ENCODE data around the gene MAGI2. TPM values are rescaled to one million over a fixed set of nuclear protein-coding genes. Genes with fewer than 3 reads are reported as not detected.

MAGI2 gene
- total RNA-seq, 1 experiment from 2014 or later: 0.07 TPM

- no TSS peak for BruUV-seq (replicated peaks)
- CTCF ChIA-PET: no interaction called here
- TF ChIP-seq, protein P1, sequence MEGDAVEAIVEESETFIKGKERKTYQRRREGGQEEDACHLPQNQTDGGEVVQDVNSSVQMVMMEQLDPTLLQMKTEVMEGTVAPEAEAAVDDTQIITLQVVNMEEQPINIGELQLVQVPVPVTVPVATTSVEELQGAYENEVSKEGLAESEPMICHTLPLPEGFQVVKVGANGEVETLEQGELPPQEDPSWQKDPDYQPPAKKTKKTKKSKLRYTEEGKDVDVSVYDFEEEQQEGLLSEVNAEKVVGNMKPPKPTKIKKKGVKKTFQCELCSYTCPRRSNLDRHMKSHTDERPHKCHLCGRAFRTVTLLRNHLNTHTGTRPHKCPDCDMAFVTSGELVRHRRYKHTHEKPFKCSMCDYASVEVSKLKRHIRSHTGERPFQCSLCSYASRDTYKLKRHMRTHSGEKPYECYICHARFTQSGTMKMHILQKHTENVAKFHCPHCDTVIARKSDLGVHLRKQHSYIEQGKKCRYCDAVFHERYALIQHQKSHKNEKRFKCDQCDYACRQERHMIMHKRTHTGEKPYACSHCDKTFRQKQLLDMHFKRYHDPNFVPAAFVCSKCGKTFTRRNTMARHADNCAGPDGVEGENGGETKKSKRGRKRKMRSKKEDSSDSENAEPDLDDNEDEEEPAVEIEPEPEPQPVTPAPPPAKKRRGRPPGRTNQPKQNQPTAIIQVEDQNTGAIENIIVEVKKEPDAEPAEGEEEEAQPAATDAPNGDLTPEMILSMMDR (IDR thresholded peaks at IDR 0.05; ENCODE audit: unreplicated experiment): no peak
- Mint-ChIP-seq H3K36me3 (ENCODE audit: insufficient read depth, unreplicated experiment) (no peaks in the 10 kb centered on the region), H3K9me3 (ENCODE audit: unreplicated experiment) (no peaks in the 10 kb centered on the region), H3K4me1 (ENCODE audit: insufficient read depth, unreplicated experiment) (no peaks in the 10 kb centered on the region), H3K27me3 (ENCODE audit: insufficient read depth, unreplicated experiment) (peaks cover 20% of the 10 kb centered on the region), H3K4me3 (ENCODE audit: unreplicated experiment) (no peak overlapping the region), H3K27ac (ENCODE audit: low read depth, unreplicated experiment) (no peak overlapping the region)
- intact Hi-C loops (cut with micrococcal nuclease): no loop called here
- POLR2A ChIA-PET: no interaction called here
- no peak for DNase-seq (ENCODE audit: unreplicated experiment)
These were observed 1461.8 kb downstream of the MAGI2 start for GRCh38 chr7:77991656-77992055.

DNA sequence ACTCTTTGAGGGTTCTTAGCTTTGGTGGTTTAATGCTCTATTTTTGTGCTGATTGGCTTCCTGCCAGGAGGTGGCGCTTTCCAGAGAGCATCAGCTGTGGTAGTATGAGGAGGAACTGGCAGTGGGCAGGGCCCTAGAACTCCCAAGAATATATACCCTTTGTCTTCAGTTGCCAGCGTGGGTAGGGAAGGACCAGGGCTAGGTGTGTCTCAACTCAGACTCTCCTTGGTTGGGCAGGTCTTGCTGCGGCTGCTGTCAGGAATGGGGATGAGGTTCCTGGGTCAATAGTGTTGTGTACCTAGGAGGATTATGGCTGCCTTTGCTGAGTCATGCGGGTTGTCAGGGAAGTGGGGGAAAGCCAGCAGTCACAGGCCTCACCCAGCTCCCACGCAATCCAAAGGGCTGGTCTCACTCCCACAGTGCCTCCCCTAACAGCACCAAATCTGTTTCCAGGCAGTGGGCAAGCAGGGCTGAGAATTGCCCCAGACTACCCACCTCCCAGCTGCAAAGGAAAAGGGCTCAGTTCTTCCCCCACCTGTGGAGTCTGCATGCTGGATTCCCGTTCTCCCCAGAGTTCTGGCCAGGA is 1463.4 kb downstream of the MAGI2 start:
- Mint-ChIP-seq H3K27me3 (ENCODE audit: insufficient read depth, unreplicated experiment) (peaks cover 16% of the 10 kb centered on the region), H3K4me3 (ENCODE audit: unreplicated experiment) (no peak overlapping the region), H3K27ac (ENCODE audit: low read depth, unreplicated experiment) (no peak overlapping the region), H3K4me1 (ENCODE audit: insufficient read depth, unreplicated experiment) (no peaks in the 10 kb centered on the region), H3K9me3 (ENCODE audit: unreplicated experiment) (no peaks in the 10 kb centered on the region), H3K36me3 (ENCODE audit: insufficient read depth, unreplicated experiment) (no peaks in the 10 kb centered on the region)
- BruUV-seq (replicated peaks): no TSS peak
- POLR2A ChIA-PET: no interaction called here
- TF ChIP-seq, protein P1 (IDR thresholded peaks at IDR 0.05; ENCODE audit: unreplicated experiment): no peak
- intact Hi-C loops (cut with micrococcal nuclease): no loop called here
- CTCF ChIA-PET: interaction anchor here (0.6 to 0.8 kb wide), 3 partner anchors 34 to 518 kb away, joined by 3 to 5 read pairs (median 4); no protein-coding TSS in a partner anchor
- DNase-seq (ENCODE audit: unreplicated experiment): peak; percentile 5

DNA sequence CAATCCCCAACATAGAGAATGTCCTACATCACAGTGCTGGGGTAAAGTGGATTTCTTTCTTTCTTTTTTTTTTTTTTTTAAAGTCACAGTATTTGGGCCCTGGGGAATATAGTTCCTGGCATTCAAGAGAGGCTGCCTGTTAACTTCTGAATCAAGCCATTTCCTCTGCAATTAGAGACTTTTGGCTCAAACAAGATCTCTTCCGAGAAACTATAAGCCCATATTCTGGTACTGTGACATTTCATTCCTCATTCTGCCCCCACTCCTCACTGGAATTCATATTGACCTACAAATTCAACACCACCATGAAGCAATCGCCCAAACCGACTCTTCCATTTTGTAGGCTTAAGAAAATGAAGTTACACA is 1467.5 kb downstream of the MAGI2 start:
- Mint-ChIP-seq H3K27me3 (ENCODE audit: insufficient read depth, unreplicated experiment) (no peaks in the 10 kb centered on the region), H3K9me3 (ENCODE audit: unreplicated experiment) (no peaks in the 10 kb centered on the region), H3K4me3 (ENCODE audit: unreplicated experiment) (no peak overlapping the region), H3K36me3 (ENCODE audit: insufficient read depth, unreplicated experiment) (no peaks in the 10 kb centered on the region), H3K27ac (ENCODE audit: low read depth, unreplicated experiment) (no peak overlapping the region), H3K4me1 (ENCODE audit: insufficient read depth, unreplicated experiment) (no peaks in the 10 kb centered on the region)
- TF ChIP-seq, protein P1 (IDR thresholded peaks at IDR 0.05; ENCODE audit: unreplicated experiment): no peak
- BruUV-seq (replicated peaks): no TSS peak
- intact Hi-C loops (cut with micrococcal nuclease): no loop called here
- DNase-seq (ENCODE audit: unreplicated experiment): no peak
- CTCF ChIA-PET: interaction anchor here (1.1 kb wide), 1 partner anchor 525 kb away, joined by 3 read pairs; no protein-coding TSS in a partner anchor
- POLR2A ChIA-PET: no interaction called here

- intact Hi-C loops (cut with micrococcal nuclease): no loop called here
- TF ChIP-seq, protein P1 (IDR thresholded peaks at IDR 0.05; ENCODE audit: unreplicated experiment): no peak
- Mint-ChIP-seq H3K4me3 (ENCODE audit: unreplicated experiment) (no peak overlapping the region), H3K4me1 (ENCODE audit: insufficient read depth, unreplicated experiment) (no peaks in the 10 kb centered on the region), H3K27ac (ENCODE audit: low read depth, unreplicated experiment) (no peak overlapping the region), H3K27me3 (ENCODE audit: insufficient read depth, unreplicated experiment) (no peaks in the 10 kb centered on the region), H3K36me3 (ENCODE audit: insufficient read depth, unreplicated experiment) (no peaks in the 10 kb centered on the region), H3K9me3 (ENCODE audit: unreplicated experiment) (no peaks in the 10 kb centered on the region)
- DNase-seq (ENCODE audit: unreplicated experiment): no peak
- BruUV-seq (replicated peaks): no TSS peak
- ChIA-PET POLR2A (no interaction called here), CTCF (interaction anchor here (1.1 kb wide), 1 partner anchor 525 kb away, joined by 3 read pairs; no protein-coding TSS in a partner anchor)
These were observed 1468.1 kb downstream of the MAGI2 start for GRCh38 chr7:77985232-77985973.

Measured in MCF 10A (cell line).